Endothelial cell of umbilical vein (primary cell): ENCODE data around the gene TOLLIP.

Experiments
- POLR2A ChIP-seq: IDR thresholded peaks from 2 replicates; pipeline ENCODE4 v1.6.1; 2012; ENCODE audit warnings: low read depth, mild to moderate bottlenecking, control low read depth, low read length
- TF ChIP-seq, protein P1 (sequence below), 2 donors: IDR thresholded peaks; 1 replicate in 1 of 2; 2 replicates in 1 of 2; pipeline ENCODE4 v1.5.1; 2011; ENCODE audit warnings: low read length in 2 of 2, mild to moderate bottlenecking in 2 of 2, moderate library complexity in 2 of 2, control low read depth in 1 of 2, inconsistent platforms in 1 of 2, low read depth in 1 of 2; ENCODE audit not compliant: insufficient read depth in 1 of 2; ENCODE audit errors: extremely low read depth in 1 of 2

DNA sequence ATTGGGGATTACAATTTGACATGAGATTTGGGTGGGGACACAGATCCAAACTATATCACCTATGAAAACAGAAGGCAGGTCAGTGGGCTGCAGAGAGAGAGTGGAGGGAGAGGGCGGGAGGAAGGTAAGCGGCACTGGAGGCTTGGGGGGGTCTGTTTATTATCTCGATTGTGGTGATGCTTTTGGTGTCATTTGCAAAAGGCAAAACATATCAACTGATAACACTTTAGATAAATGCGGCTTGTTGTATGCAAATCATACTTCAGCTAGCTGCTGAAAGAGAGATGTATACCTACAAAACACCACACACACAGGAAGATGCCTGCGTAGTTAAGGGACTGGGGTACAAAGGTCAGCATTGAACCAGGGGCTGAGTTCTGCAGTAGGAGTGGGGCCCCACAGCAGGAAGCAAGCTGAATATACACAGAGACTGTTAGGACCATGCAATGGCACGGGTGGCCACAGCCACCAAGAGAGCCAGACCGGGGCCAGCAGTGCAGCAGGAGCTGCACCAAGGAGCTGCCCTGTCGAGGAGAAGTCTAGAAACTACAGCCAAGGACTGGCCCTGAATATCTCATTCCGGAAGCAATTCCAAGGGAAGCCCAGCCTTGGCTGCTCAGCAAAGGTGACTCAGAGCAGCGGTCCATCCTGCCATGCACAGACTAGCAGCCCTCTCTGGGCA lies 23.8 kb upstream of the TOLLIP start:
- no peak for TF ChIP-seq POLR2A
- TF ChIP-seq, protein P1, sequence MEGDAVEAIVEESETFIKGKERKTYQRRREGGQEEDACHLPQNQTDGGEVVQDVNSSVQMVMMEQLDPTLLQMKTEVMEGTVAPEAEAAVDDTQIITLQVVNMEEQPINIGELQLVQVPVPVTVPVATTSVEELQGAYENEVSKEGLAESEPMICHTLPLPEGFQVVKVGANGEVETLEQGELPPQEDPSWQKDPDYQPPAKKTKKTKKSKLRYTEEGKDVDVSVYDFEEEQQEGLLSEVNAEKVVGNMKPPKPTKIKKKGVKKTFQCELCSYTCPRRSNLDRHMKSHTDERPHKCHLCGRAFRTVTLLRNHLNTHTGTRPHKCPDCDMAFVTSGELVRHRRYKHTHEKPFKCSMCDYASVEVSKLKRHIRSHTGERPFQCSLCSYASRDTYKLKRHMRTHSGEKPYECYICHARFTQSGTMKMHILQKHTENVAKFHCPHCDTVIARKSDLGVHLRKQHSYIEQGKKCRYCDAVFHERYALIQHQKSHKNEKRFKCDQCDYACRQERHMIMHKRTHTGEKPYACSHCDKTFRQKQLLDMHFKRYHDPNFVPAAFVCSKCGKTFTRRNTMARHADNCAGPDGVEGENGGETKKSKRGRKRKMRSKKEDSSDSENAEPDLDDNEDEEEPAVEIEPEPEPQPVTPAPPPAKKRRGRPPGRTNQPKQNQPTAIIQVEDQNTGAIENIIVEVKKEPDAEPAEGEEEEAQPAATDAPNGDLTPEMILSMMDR (IDR thresholded peaks at IDR 0.05; ENCODE audit: extremely low read depth in 1 of 2, insufficient read depth in 1 of 2, low read depth in 1 of 2, low read length in 2 of 2), result no peak
